Muscle of back (tissue), 11 donors: ENCODE results near the gene EPN3. TPM values are rescaled to one million over a fixed set of nuclear protein-coding genes. Genes with fewer than 3 reads are reported as not detected.

Source experiments
- DNase-seq, 3 donors: peaks; one replicate each; pipeline versions ENCODE4 v3.0.0 to v3.0.0-alpha.2; 2013
- polyA plus RNA-seq, 10 donors: library from polyadenylated mRNA; unstranded; fragments of 120-200 nt; gene quantifications; one replicate each; pipeline ENCODE4 v1.2.1, GENCODE V29; 2013; ENCODE audit not compliant: insufficient read length in 10 of 10

EPN3 gene
- polyA plus RNA-seq, 10 donors: 0.81 to 3.5 (median 1.3) TPM

DNA sequence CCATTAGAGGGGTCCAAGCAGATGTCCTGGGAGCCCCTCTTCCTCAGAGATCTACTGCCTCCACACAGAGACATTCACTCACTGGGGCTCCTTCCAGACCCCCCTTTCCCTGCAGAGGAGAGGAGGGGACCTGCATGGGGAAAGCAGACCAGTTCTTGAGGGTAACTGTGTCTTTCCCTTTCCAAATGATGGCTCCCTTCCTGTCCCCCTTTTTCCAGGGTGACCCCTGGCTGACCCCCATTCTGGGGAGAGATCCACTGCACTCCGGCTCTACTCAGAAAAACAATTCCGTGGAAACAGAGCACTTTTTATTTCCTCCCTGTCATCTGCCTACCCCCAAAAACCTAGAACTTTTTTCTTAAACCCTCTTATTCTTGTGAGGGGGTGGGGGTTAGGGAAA lies 34.4 kb downstream of the EPN3 start:
- peak in 1 of 3 donors; percentile 81 for DNase-seq

DNA sequence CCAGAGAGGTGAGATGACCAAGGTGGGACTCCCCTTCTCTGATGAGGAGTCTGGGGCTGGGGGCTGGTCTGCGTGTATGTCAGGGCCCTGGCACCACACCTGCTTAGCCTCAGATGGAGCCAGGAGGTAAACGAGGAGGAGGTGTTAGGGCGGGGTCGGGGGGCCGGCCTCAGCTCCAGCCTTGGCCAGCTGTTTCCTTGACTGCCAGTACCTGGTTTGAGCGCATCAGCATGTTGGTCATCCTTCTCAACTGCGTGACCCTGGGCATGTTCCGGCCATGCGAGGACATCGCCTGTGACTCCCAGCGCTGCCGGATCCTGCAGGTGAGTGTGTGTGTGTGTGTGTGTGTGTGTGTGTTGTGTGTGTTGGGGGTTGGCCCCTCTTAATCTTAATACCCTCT lies 36.1 kb downstream of the EPN3 start:
- no peak for DNase-seq

DNA sequence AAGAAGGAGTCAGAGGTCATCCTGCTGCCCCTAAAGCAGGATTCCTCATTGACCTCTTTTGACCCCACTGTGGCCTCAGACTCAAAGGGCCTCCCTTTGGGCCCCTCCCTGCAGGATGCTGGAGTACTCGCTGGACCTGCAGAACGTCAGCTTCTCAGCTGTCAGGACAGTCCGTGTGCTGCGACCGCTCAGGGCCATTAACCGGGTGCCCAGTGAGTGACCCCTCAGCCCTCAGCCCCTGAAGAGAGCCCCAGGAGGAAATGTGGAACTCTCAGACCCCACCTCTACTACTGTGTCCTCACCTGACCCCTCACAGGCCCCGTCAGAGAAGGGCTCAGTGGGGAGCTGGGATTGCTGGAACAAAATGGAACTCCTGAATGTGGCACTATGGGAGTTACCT lies 37.1 kb downstream of the EPN3 start:
- no peak for DNase-seq

DNA sequence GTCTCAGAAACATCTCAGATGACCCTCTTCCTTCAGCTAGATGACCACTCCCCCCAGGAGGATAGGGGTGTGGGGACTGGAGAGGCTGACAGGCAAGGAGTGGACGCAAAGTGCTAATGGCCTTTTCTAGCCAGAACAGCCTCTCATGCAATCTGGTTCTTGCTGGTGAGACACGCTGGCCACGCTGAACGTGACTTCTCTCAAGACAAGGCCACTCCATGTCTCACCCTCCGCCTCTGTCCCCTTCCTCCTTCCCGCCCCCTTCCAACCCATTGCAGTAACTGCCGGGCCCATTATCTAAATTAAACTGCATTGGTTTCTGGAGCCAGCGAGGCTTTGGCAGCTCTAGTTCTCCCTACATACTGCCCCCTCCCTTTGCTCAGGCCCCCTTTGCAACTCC lies 37.5 kb downstream of the EPN3 start:
- no peak for DNase-seq

DNA sequence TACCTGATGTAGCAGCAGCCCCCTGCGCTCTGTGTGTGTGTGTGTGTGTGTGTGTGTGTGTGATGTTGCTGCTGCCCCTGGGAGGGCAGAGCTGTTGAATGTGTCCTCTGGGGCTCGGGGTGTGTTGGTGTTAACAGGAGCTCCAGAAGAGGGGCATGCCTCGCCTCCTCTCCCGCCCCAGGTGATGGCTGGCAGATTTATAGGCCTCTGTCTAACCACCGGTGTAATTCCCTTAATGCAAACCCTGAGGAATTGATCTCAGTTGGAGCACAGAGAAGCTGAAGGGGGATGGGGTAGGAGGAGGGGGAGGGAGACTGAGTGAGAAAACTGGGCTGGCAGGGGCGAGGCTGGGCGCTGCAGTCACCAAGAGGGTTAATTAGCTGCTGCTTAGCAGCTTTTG lies 38.0 kb downstream of the EPN3 start:
- DNase-seq: no peak

DNA sequence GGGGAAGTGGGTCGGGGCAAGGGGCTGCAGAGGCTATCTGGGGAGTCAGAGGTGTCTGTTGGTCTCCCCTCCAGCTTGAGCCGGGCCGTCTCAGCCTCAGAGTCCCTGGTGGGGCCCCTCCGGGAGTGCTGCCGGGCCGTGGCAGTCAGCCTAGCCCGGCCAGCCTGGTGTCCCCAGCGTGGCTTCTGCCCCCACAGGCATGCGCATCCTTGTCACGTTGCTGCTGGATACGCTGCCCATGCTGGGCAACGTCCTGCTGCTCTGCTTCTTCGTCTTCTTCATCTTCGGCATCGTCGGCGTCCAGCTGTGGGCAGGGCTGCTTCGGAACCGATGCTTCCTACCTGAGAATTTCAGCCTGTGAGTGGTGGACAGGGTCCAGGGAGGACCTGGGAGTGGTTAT lies 39.1 kb downstream of the EPN3 start:
- no peak for DNase-seq

DNA sequence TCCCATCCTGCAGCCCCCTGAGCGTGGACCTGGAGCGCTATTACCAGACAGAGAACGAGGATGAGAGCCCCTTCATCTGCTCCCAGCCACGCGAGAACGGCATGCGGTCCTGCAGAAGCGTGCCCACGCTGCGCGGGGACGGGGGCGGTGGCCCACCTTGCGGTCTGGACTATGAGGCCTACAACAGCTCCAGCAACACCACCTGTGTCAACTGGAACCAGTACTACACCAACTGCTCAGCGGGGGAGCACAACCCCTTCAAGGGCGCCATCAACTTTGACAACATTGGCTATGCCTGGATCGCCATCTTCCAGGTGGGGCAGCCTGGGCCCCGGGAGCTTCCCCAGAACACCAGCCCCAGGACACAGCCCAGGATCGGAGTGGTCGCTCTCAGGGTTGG lies 40.0 kb downstream of the EPN3 start:
- DNase-seq: no peak

DNA sequence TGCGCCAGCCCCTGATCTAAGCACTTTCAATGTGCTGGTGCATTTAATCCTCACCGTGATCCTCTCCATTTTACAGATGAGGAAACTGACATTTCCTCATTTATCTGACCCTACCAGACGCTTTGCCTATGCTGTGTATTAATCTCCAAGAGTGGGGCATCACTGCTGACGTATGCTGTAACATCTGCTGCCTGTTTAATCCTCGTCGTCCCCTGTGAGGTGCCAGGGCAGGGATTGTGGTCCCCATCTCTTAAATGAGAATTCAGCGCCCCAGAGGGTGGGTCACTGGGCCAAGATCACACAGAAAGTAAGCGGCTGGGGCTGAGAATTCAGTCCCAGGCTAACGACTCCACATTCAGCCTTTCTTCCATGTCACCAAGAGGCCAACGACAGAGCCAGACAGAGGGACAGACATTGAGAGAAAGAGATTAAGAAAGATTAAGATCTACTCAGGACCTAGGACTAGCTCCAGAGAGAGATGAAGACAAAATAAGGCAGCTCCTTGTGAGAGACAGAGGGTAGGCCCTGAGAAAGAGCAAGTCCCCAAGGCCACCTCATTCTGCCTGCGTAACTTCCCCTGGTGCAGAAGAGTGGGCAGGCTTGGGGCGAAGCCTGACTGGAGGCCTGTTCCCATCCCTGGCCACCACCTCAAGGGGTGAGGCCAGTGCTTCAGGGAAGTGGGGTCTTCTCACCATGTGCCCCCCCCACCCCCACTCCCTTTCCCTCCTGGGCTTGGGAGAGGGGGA lies 41.5 kb downstream of the EPN3 start:
- DNase-seq: no peak

DNA sequence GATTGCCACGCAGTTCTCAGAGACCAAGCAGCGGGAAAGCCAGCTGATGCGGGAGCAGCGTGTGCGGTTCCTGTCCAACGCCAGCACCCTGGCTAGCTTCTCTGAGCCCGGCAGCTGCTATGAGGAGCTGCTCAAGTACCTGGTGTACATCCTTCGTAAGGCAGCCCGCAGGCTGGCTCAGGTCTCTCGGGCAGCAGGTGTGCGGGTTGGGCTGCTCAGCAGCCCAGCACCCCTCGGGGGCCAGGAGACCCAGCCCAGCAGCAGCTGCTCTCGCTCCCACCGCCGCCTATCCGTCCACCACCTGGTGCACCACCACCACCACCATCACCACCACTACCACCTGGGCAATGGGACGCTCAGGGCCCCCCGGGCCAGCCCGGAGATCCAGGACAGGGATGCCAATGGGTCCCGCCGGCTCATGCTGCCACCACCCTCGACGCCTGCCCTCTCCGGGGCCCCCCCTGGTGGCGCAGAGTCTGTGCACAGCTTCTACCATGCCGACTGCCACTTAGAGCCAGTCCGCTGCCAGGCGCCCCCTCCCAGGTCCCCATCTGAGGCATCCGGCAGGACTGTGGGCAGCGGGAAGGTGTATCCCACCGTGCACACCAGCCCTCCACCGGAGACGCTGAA lies 43.2 kb downstream of the EPN3 start:
- no peak for DNase-seq

DNA sequence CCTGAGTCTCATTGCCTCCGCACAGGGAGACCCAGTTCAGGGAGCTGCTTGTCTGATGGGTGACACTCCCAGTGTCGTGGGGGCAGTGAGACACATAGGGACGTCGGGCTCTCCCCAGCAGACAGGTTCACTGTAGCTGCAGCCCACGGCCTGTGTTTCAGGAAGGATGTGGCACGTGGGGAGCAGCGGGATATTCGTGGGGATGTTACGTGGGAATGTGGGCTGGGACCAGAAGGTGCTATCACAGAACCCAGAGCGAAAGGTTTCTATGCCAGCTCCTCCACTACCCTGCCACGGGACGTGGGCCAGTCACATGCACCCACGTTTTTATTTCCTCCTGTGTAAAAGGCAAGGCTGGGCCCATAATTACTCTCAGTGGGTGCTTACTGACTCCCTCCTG lies 44.3 kb downstream of the EPN3 start:
- no peak for DNase-seq

DNA sequence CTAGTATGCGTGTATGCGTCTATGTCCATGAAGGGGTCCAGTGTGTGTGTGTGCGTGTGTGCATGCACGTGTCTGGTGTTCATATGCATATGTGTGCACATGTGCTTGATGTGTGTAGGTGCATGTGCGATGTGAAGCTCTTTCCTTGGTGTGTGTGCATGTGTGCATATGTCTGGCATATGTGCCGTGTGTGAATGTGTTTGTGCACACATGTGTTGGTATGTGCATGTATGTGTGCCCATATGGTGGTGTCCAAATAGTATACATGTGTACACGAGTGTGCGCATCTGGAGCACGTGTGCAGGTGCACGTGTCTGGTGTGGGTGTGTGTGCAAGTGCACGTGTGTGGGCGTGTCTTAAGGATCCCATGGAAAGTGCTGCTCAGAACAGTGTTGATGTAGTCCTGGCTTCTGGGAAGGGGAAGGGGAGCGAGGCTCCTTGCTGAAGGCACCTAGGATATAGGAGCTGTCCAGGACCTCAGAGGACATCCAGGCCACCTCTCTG lies 45.0 kb downstream of the EPN3 start:
- DNase-seq: no peak

DNA sequence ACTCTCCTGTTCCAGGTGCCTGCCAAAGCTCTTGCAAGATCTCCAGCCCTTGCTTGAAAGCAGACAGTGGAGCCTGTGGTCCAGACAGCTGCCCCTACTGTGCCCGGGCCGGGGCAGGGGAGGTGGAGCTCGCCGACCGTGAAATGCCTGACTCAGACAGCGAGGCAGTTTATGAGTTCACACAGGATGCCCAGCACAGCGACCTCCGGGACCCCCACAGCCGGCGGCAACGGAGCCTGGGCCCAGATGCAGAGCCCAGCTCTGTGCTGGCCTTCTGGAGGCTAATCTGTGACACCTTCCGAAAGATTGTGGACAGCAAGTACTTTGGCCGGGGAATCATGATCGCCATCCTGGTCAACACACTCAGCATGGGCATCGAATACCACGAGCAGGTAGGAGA lies 45.6 kb downstream of the EPN3 start:
- no peak for DNase-seq

DNA sequence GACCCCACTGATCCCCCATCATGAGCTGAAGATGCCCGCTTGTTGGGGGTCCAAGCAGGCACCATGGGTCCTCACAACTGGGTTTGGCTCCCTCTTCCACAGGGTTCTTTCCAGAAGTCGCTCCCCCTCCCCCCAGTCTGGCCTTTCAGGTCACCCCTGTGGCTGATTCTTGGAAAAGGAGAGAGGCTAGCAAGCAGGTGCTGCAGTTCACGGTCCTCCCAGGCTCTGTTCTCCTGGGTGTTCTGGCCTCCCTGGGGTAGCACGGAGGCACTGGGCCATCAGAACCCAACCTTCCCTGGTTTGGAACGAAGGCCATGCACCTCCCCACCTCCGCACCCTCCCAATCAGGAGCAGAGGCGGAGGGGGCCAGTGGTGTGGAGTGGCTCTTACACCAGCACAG lies 46.9 kb downstream of the EPN3 start:
- no peak for DNase-seq

DNA sequence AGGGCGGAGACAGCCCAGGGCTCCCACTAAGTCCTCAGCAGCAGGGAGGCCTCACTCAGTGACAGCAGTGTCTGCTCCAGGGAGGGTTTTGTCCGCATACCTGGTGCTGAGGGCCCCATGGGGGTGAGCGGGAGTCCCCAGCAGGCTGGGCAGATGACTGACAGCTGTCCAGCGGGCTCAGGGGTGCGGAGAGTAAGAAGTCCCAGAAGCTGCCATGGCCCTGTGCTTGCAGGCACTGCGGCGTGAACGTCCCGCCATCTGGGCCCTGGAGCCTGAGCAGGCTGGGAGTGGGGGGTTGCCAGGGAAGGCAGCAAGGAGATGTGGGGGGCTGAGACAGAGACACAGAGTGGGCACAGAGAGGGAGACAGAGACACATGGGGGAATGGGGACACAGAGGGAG lies 48.1 kb downstream of the EPN3 start:
- DNase-seq: no peak

DNA sequence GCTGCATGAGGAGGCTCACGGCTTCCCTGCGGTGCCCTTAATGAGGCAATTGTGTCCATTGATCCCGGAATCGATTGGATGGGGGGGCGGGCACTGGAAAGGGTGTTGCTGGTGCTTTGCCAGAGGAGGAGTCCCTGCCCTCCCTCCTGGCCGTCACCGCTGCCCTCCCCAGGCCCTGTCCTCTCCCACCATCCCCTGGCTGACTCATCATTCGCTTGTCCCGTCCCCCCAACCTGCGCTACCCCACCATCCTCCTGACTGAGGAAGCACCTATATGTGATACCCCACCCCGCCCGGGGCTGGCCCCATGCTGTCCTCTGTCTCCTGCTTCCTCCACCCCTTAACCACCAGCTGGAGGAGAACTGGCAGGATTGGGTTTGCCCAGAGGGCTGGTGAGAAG lies 48.8 kb downstream of the EPN3 start:
- DNase-seq: no peak

DNA sequence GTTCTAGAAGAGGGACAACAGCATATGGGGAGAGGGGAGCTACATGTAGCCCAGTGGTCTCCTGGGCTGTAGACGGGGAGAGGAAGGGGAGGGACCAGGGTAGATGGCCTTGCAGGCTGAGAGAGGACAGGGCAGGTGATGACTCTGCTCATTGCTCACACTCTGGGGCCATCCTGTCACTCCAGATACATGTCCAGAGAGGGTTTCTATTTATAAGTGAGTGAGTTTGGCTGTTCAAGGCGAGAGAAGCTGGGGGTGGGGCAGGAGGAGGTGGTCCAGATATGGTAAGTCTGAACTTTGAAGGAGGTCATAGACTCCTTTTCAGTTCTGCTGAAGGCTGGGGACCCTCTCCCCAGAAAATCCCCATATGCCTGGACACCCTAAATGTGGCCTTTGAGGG lies 50.2 kb downstream of the EPN3 start:
- no peak for DNase-seq

DNA sequence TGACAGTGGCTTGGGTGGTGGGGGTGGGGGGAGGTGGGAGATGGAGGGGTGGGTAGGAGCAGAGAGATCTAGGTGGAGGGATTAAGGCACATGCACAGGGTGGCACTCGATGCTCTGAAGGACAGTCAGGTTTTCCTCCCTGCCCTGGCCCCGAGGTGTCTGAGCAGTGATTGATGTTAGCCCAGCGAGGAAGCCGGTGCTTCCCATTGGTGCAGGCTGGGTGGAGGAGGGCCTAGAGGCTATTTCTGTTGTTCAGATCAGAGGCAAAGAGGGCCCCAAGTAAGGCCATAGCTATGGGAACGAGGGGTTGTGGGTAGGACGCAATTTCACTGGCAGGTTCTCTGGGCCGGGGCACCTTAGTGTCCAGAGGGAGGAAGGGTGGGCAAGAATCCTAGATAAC lies 51.1 kb downstream of the EPN3 start:
- DNase-seq: no peak

DNA sequence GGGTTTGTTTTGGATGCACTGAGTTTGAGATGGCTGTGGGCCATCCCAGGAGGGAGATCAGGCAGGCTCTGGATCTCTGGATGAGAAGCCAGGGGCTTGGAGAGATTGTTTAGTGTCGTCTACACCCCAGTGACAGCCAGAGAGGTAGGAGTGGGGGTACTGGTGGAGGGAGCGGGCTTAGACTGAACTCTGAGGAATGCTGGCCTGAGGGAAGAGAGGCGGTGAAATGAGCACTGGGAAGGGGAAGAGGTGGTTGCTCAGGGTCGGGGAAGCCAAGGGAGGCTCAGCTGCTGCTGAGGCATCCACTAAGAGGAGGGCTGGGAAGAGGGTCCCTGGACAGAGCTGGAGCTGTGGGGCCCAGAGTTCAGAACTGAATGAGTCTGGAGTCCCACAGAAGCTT lies 51.6 kb downstream of the EPN3 start:
- no peak for DNase-seq

DNA sequence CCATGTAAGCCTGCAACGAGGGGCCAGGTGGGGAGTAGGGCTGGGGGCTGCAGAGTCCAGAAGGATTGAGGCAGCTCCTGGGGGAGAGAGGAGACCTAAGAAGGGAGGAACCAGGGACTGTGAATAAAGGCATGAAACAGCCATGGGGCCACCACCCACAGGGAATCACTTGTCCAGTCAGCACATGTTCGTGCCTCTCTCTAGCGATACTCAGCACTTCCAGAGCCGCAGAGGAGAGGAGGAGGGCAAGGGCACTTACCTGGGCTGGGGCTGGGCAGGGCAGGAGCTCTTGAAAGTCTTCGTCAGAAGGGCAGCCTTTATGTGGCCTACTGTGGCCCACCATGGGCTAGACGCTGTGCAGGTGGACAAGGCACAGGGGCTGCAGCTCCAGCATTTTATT lies 52.2 kb downstream of the EPN3 start:
- DNase-seq: no peak

DNA sequence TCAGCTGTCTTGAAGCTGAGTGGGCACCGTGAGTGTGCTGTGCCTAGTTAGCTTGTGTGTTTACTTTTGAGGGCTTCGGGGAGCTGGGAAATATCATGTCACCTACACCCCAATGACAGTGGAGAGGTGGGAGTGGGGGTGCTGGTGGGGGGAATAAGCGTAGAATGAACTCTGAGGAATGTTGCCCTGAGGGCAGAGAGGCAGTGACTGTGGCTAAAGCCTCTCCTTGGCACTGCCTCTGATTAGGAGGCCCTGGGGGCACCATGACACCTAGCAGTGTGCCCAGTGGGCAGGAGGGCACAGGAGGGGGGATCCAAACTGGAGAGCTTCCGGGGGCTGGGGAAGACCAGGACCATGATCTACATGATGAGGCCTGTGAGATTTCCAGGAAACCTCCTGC lies 52.8 kb downstream of the EPN3 start:
- DNase-seq: no peak

DNA sequence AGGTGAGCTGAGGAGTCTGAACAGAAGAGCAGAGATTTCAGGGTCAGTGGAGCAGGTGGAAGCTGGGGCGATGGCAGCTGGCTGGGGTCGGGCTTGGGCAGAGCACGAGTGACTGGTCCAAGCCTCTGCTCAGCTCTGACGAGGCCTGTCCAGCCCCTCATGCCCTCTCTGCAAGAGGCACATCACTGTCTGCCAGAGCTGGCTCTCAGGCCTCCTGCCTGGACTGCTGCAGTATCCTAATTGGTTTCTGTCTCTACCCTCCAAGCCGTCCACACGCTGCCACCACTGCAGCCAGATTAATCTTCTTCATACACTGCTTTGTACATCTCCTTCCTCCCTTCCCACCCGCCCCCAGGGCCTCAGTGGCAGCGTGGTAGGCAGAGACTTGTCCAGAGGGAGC lies 53.4 kb downstream of the EPN3 start:
- DNase-seq: no peak

DNA sequence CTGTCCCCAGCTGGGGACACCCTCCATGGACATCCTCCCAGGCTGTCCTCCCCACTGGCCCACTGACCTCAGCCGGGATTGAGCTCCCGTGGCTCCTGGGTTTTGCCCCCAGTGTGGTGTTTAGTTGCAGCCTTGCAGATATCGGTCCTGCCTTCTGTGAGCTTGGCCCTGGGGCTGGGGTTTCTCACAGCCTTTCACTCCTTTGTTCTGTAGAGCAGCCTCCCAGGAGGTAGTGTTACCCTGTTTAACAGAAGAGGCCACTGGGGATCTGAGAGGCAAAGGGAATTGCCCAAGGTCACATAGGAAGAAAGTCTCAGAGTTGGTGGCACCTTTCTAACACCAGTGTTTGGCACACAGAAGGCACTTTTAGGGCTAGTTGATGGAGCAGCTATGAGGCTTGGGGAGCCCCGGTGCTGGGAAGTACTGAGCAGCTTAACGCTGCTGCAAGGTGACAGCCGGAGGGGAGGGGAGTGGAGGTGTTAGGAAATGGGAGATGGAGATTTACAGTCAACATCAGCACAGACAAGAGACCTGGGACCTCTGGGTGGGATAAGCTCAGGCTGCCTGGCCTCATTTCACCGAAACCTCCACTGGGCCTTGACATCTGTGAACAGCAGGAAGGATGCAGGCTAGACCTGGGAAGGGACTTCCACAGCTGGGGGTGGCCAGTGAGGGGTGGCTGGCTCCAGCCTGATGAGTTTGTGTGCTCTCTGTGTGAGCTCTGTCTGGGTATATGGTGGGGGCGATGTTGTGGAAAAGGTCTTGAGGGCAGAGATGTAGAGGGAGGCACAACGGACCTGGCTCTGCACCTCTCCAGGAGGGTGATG lies 54.1 kb downstream of the EPN3 start:
- no peak for DNase-seq

DNA sequence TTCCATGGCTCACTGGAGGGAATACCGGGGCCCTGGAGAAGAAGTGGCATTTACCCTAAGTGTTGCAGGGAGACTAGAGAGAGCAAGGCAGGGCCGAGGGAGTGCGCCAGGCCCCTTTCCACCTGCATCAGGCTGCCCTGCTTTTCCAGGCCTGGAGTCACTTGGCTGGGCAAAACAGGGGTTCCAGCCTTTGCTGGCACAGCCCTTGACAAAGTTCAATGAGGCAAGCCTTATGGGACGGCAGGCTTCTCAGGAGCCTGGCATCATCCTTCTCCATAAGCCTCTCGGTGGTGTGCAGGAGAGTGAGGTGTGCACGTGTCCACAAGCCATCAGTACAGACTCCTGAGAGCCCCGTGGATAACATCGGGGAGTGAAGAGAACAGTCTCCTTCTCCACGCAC lies 55.0 kb downstream of the EPN3 start:
- no peak for DNase-seq
